Mesenchymal stem cell (in vitro differentiated cells and primary cell): ENCODE measurements around the gene TATDN3.

ENCODE experiments used
- DNase-seq: peaks from one replicate; pipeline ENCODE4 v3.0.0-alpha.2; 2013
- H2AFZ ChIP-seq: one replicate; pipeline ENCODE4 v1.6.1; 2013; ENCODE audit warnings: low read depth, mild to moderate bottlenecking, control low read depth, inconsistent platforms, low read length, moderate library complexity
- H2AK5ac ChIP-seq: 2 replicates; pipeline ENCODE4 v1.6.1; 2013; ENCODE audit warnings: low read length, moderate library complexity, mild to moderate bottlenecking, inconsistent platforms; ENCODE audit not compliant: severe bottlenecking
- H2BK120ac ChIP-seq: one replicate; pipeline ENCODE4 v1.6.1; 2013; ENCODE audit warnings: low read depth, mild to moderate bottlenecking, inconsistent platforms, low read length, moderate library complexity
- H2BK12ac ChIP-seq, 2 experiments: one replicate each; pipeline ENCODE4 v1.6.1; 2013; ENCODE audit warnings: inconsistent platforms in 2 of 2, low read length in 2 of 2, mild to moderate bottlenecking in 2 of 2, moderate library complexity in 2 of 2, control low read depth in 1 of 2
- H2BK15ac ChIP-seq: one replicate; pipeline ENCODE4 v1.6.1; 2013; ENCODE audit warnings: mild to moderate bottlenecking, low read depth, inconsistent platforms; ENCODE audit not compliant: poor library complexity, severe bottlenecking
- H2BK5ac ChIP-seq: 2 replicates; pipeline ENCODE4 v1.6.1; 2013; ENCODE audit warnings: low read depth, mild to moderate bottlenecking, low read length, control low read depth, inconsistent platforms; ENCODE audit not compliant: poor library complexity, severe bottlenecking
- H3K14ac ChIP-seq, 2 experiments: one replicate each; pipeline ENCODE4 v1.6.1; 2013; ENCODE audit warnings: inconsistent platforms in 2 of 2, low read length in 2 of 2, control low read depth in 1 of 2, mild to moderate bottlenecking in 1 of 2, moderate library complexity in 1 of 2
- H3K18ac ChIP-seq, 2 experiments: one replicate each; pipeline ENCODE4 v1.6.1; 2013; ENCODE audit warnings: inconsistent platforms in 2 of 2, low read length in 2 of 2, control low read depth in 1 of 2, low read depth in 1 of 2, mild to moderate bottlenecking in 1 of 2
- H3K23ac ChIP-seq, 2 experiments: one replicate each; pipeline ENCODE4 v1.6.1; 2013; ENCODE audit warnings: inconsistent platforms in 2 of 2, low read length in 2 of 2, mild to moderate bottlenecking in 2 of 2, moderate library complexity in 2 of 2, control low read depth in 1 of 2
- H3K27ac ChIP-seq: 2 replicates; pipeline ENCODE4 v1.5.1; 2013; ENCODE audit warnings: mild to moderate bottlenecking, moderate library complexity, low read length, control low read depth, inconsistent platforms; ENCODE audit not compliant: poor library complexity, severe bottlenecking
- H3K27me3 ChIP-seq, 2 experiments: 2 replicates each; pipeline versions ENCODE4 v1.6.1 to v1.7.0; 2013; ENCODE audit warnings: low read length in 2 of 2, mild to moderate bottlenecking in 2 of 2, moderate library complexity in 2 of 2, control low read depth in 1 of 2, inconsistent platforms in 1 of 2; ENCODE audit not compliant: control insufficient read depth in 1 of 2, insufficient read depth in 1 of 2
- H3K36me3 ChIP-seq, 2 experiments: 2 replicates each; pipeline versions ENCODE4 v1.6.1 to v1.7.0; 2013; ENCODE audit warnings: low read length in 2 of 2, control low read depth in 1 of 2, inconsistent platforms in 1 of 2, low read depth in 1 of 2, mild to moderate bottlenecking in 1 of 2; ENCODE audit not compliant: insufficient read depth in 2 of 2, control insufficient read depth in 1 of 2
- H3K4ac ChIP-seq, 2 experiments: one replicate each; pipeline ENCODE4 v1.6.1; 2013; ENCODE audit warnings: inconsistent platforms in 2 of 2, low read length in 2 of 2, mild to moderate bottlenecking in 2 of 2, moderate library complexity in 2 of 2, control low read depth in 1 of 2, low read depth in 1 of 2
- H3K4me1 ChIP-seq: 2 replicates; pipeline ENCODE4 v1.6.1; 2013; ENCODE audit warnings: low read depth, low read length, control low read depth; ENCODE audit not compliant: control insufficient read depth, insufficient read depth
- H3K4me2 ChIP-seq: 2 replicates; pipeline ENCODE4 v1.6.1; 2013; ENCODE audit warnings: low read length, mild to moderate bottlenecking, inconsistent platforms; ENCODE audit not compliant: poor library complexity, severe bottlenecking
- H3K4me3 ChIP-seq, 2 experiments: 2 replicates each; pipeline versions ENCODE4 v1.5.1 to v1.7.0; 2013; ENCODE audit warnings: low read length in 2 of 2, mild to moderate bottlenecking in 2 of 2, control low read depth in 1 of 2, low read depth in 1 of 2; ENCODE audit not compliant: insufficient read depth in 1 of 2
- H3K79me1 ChIP-seq: replicated peaks from 2 replicates; pipeline ENCODE4 v1.6.1; 2013; ENCODE audit warnings: mild to moderate bottlenecking, control low read depth, low read length, inconsistent platforms; ENCODE audit not compliant: poor library complexity, severe bottlenecking
- H3K9ac ChIP-seq: 2 replicates; pipeline ENCODE4 v1.7.0; 2013; ENCODE audit warnings: mild to moderate bottlenecking, low read length, moderate library complexity
- H3K9me3 ChIP-seq: 2 replicates; pipeline ENCODE4 v1.7.0; 2013; ENCODE audit warnings: mild to moderate bottlenecking, low read length; ENCODE audit not compliant: control insufficient read depth
- H4K8ac ChIP-seq: one replicate; pipeline ENCODE4 v1.6.1; 2013; ENCODE audit warnings: inconsistent platforms, mild to moderate bottlenecking, low read length, moderate library complexity
- H4K91ac ChIP-seq: one replicate; pipeline ENCODE4 v1.6.1; 2013; ENCODE audit warnings: mild to moderate bottlenecking, low read length, inconsistent platforms
- WGBS: methylation state at CpG from one replicate; pipeline ENCODE4 v1.1.7; 2013; ENCODE audit warnings: mixed read lengths; 5-methylcytosine and 5-hydroxymethylcytosine counted together

The TATDN3 gene

GRCh38 chr1:212781225-212781624, 10.5 kb upstream of the TATDN3 start:
- Histone ChIP-seq H3K9ac (no peak overlapping the region), H3K9me3 (no peaks in the 10 kb centered on the region), H3K18ac (no peak overlapping the region), H3K4me1 (no peaks in the 10 kb centered on the region), H3K27me3 (no peaks in the 10 kb centered on the region), H2AFZ (no peak overlapping the region), H2BK120ac (no peak overlapping the region), H2BK15ac (no peak overlapping the region), H3K4me2 (no peak overlapping the region), H2BK12ac (no peak overlapping the region), H3K27ac (no peak overlapping the region), H2AK5ac (no peak overlapping the region), H4K91ac (no peak overlapping the region), H4K8ac (no peak overlapping the region), H3K4ac (no peak overlapping the region), H3K14ac (no peak overlapping the region), H3K36me3 (peaks cover 0 to 55% of the 10 kb centered on the region in 2 experiments), H3K4me3 (no peak overlapping the region), H3K79me1 (peaks cover 3% of the 10 kb centered on the region), H3K23ac (no peak overlapping the region), H2BK5ac (no peak overlapping the region)
- WGBS = no CpG with 5 or more reads among the region's 2 CpGs
- DNase-seq = no peak

DNA sequence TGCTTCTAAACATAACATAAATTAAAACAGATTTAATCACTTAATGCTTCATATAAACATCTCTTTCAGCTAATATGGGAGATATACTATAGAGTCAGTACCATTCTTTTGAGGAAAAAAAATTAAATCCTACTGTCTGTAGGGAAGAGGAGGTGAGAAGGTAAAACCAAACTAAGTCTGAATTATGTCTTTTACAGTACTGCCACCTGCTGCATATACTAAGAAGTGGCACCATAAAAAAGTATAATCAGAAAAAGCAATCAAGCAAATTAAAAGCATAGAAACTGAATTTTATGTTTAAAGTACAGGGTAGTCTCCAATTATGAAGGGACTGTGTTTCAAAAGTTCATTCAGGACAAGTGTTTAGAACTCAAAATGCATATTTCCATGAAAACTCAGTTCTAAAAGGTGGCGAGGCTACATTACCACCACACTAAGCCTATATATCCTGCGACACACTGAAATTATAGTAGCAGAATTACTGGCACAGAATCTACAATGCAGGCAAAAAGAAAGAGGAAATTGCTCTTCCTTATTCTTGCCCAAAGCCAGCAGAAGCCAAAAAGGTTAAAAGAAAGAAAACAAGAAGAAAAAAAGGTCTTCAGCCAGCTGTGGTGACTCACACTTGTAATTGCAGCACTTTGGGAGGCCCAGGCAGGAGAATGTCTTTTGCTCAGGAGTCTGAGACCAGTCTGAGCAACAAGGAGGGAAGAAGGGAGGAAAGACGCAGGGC, 9.1 kb upstream of the TATDN3 start:
- no peak overlapping the region for H2BK12ac ChIP-seq
- no peak overlapping the region for H3K4me3 ChIP-seq
- H2BK120ac ChIP-seq = no peak overlapping the region
- no peak overlapping the region for H3K4me2 ChIP-seq
- H2BK15ac ChIP-seq = no peak overlapping the region
- no peak overlapping the region for H2AK5ac ChIP-seq
- H3K36me3 ChIP-seq = peaks cover 5 to 63% of the 10 kb centered on the region in 2 experiments
- peaks cover 3% of the 10 kb centered on the region for H3K79me1 ChIP-seq
- H3K4me1 ChIP-seq = no peaks in the 10 kb centered on the region
- no peaks in the 10 kb centered on the region for H3K9me3 ChIP-seq
- no peaks in the 10 kb centered on the region for H3K27me3 ChIP-seq
- no peak overlapping the region for H3K14ac ChIP-seq
- peak; percentile 70 for DNase-seq
- no peak overlapping the region for H3K23ac ChIP-seq
- no peak overlapping the region for H3K18ac ChIP-seq
- no peak overlapping the region for H4K91ac ChIP-seq
- no peak overlapping the region for H3K4ac ChIP-seq
- no peak overlapping the region for H4K8ac ChIP-seq
- 92% methylated on average over 1 of the region's 3 CpGs for WGBS
- H3K27ac ChIP-seq = peak overlapping the region; percentile 45
- no peak overlapping the region for H2AFZ ChIP-seq
- H2BK5ac ChIP-seq = no peak overlapping the region
- peak overlapping the region; percentile 67 for H3K9ac ChIP-seq

- WGBS = no CpG with 5 or more reads among the region's 1 CpG
- no peaks in the 10 kb centered on the region for H3K4me1 ChIP-seq
- H2AK5ac ChIP-seq = no peak overlapping the region
- no peak overlapping the region for H4K8ac ChIP-seq
- H3K14ac ChIP-seq = no peak overlapping the region
- H3K9ac ChIP-seq = no peak overlapping the region
- H3K18ac ChIP-seq = no peak overlapping the region
- H2BK15ac ChIP-seq = no peak overlapping the region
- no peak overlapping the region for H3K4ac ChIP-seq
- H3K4me2 ChIP-seq = no peak overlapping the region
- peaks cover 5 to 58% of the 10 kb centered on the region in 2 experiments for H3K36me3 ChIP-seq
- no peak for DNase-seq
- no peak overlapping the region for H2BK12ac ChIP-seq
- H4K91ac ChIP-seq = no peak overlapping the region
- no peaks in the 10 kb centered on the region for H3K27me3 ChIP-seq
- no peak overlapping the region for H2BK5ac ChIP-seq
- H3K23ac ChIP-seq = no peak overlapping the region
- peaks cover 7% of the 10 kb centered on the region for H3K79me1 ChIP-seq
- H3K27ac ChIP-seq = no peak overlapping the region
- no peak overlapping the region for H3K4me3 ChIP-seq
- no peak overlapping the region for H2AFZ ChIP-seq
- no peak overlapping the region for H2BK120ac ChIP-seq
- no peaks in the 10 kb centered on the region for H3K9me3 ChIP-seq
Observed at GRCh38 chr1:212783976-212784375, 7.7 kb upstream of the TATDN3 start.

DNA sequence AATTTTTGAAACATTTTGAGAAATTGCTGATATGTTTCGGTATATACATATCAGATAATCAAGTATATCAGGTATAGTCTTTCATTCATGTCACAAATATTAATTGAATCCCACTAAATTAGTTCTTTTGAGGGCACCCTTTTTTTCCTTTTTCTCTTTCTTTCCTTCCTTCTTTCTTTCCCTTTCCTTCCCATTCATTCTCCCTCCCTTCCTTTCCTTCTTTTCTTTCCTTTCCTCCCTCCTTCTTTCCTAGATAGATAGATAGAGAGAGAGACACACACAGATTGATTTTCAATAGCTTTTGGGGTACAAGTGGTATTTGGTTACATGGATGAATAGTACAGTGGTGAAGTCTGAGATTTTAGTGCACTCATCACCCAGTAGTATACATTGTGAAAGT, 5.8 kb upstream of the TATDN3 start:
- Histone ChIP-seq H3K36me3 (peaks cover 5 to 55% of the 10 kb centered on the region in 2 experiments), H2BK120ac (no peak overlapping the region), H2AK5ac (no peak overlapping the region), H2AFZ (no peak overlapping the region), H3K27ac (no peak overlapping the region), H3K4me1 (peaks cover 1% of the 10 kb centered on the region), H4K8ac (no peak overlapping the region), H3K14ac (no peak overlapping the region), H3K27me3 (no peaks in the 10 kb centered on the region), H3K18ac (no peak overlapping the region), H3K9me3 (no peaks in the 10 kb centered on the region), H3K4me3 (no peak overlapping the region), H3K9ac (no peak overlapping the region), H3K4me2 (no peak overlapping the region), H4K91ac (no peak overlapping the region), H3K4ac (no peak overlapping the region), H2BK15ac (no peak overlapping the region), H3K79me1 (peaks cover 7% of the 10 kb centered on the region), H3K23ac (no peak overlapping the region), H2BK5ac (no peak overlapping the region), H2BK12ac (no peak overlapping the region)
- no peak for DNase-seq
- no CpG with 5 or more reads among the region's 1 CpG for WGBS
